SJSA1 (cell line): ENCODE data around the gene ARID3A. TPM values are rescaled to one million over a fixed set of nuclear protein-coding genes. Genes with fewer than 3 reads are reported as not detected.

ENCODE experiments used
- DNase-seq, 2 experiments: peaks; one replicate each; pipeline ENCODE4 v3.0.0-alpha.2; 2015 to 2020; ENCODE audit warnings: low spot score in 2 of 2, low read depth in 1 of 2
- H3K27ac ChIP-seq: fragments of 250-450 bp; sonication (Bioruptor Pico); 2 replicates; pipeline ENCODE4 v1.5.1; 2020; ENCODE audit warnings: mild to moderate bottlenecking, moderate library complexity
- H3K27me3 ChIP-seq: fragments of 250-450 bp; sonication (Bioruptor Pico); replicated peaks from 2 replicates; pipeline ENCODE4 v1.5.1; 2020; ENCODE audit warnings: mild to moderate bottlenecking, moderate library complexity
- H3K36me3 ChIP-seq: fragments of 250-450 bp; sonication (Bioruptor Pico); 2 replicates; pipeline ENCODE4 v1.5.1; 2020; ENCODE audit warnings: mild to moderate bottlenecking
- H3K4me1 ChIP-seq: fragments of 250-450 bp; sonication (Bioruptor Pico); replicated peaks from 2 replicates; pipeline ENCODE4 v1.6.1; 2021; ENCODE audit warnings: mild to moderate bottlenecking
- H3K4me3 ChIP-seq: fragments of 250-450 bp; sonication (Bioruptor Pico); 2 replicates; pipeline ENCODE4 v1.5.1; 2020; ENCODE audit warnings: mild to moderate bottlenecking
- H3K9me3 ChIP-seq: fragments of 250-450 bp; sonication (Bioruptor Pico); replicated peaks from 2 replicates; pipeline ENCODE4 v1.5.1; 2020; ENCODE audit warnings: mild to moderate bottlenecking
- total RNA-seq: library from RNA; depleted of rRNA; stranded (reverse); fragments of >200 nt; shearing (Covaris generic); gene quantifications from 2 replicates; pipeline ENCODE4 v1.2.3, GENCODE V29; 2014

ARID3A gene
- total RNA-seq, 1 experiment from 2014 or later, result 8.1 TPM

DNA sequence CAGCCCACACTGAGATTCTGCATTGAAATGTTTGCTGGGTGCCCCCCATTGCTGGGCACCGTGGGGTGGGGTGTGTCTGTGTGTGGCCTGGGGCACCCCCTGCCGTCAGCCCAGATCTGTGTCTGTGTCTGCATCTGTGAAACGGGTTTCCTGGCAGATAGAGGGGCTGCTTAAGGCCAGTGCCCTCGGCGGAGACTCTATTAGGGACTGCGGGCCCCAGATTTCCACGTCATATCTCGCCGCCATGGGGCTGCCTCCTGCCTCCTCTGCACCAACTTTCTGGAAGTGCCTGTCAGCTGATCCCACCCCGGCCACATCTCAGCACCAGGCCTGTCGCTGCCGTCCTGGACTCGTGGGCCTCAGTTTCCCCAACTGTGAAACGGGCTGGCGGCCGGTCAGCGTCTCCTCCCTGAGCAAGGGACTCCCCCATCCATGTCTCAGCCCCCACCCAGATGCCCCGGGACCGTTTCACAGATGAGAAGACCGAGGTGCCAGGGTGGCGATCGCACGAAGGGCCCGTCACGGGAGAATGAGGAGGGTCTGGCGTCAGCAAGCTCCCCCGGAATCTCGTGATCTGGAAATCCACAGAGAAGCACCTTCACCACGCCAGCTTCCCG, 21.4 kb downstream of the ARID3A start:
- Histone ChIP-seq H3K27ac (no peak overlapping the region), H3K36me3 (no peaks in the 10 kb centered on the region; the same call in 1 of the 2 replicates), H3K27me3 (no peaks in the 10 kb centered on the region), H3K9me3 (no peaks in the 10 kb centered on the region), H3K4me3 (no peak overlapping the region), H3K4me1 (no peaks in the 10 kb centered on the region; the same call in 1 of the 2 replicates)
- DNase-seq, result no peak

DNA sequence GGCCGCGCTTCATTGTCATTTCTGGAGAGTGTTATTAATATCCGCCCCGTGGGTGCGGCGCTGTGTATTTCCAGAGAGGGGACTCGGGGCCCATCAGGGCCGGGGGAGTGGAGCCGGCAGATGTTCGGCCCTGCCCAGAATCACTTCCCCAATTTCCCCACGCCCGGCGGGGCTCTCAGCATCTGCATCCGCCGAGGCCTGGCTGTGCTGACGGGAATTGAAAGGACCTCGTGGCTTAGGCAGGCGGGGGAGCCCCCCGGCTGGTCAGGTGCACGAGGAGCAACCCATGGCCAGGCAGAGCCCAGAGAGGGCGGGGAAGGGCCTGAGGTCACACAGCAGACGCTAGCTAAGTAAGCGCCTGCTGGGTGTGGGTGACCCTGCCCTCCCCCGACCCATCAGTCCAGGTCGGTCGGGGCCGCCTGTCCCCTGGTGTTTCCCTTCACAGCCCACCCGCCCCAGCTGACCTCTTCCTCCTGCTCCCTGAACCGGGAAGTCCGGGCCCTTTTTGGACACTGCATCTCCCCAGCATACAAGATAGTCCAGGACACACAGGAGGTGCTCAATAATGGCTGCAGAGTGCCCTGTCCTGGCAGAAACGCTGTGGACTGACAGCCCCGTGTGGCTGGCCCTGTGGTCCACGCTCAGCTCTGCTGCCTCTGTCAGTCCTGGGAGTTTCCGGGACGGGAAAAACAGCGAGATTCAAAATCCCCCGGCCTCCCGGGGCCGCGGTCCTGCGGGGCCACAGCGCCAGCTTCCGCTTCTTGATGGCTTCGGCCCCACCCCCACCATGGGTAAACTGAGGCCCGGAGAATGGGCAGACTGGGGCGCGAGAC, 22.1 kb downstream of the ARID3A start:
- Histone ChIP-seq H3K9me3 (no peaks in the 10 kb centered on the region), H3K4me1 (peaks cover 2% of the 10 kb centered on the region; the same call in 1 of the 2 replicates), H3K27ac (no peak overlapping the region), H3K4me3 (no peak overlapping the region), H3K36me3 (no peaks in the 10 kb centered on the region; the same call in 1 of the 2 replicates), H3K27me3 (no peaks in the 10 kb centered on the region)
- DNase-seq, result no peak

DNA sequence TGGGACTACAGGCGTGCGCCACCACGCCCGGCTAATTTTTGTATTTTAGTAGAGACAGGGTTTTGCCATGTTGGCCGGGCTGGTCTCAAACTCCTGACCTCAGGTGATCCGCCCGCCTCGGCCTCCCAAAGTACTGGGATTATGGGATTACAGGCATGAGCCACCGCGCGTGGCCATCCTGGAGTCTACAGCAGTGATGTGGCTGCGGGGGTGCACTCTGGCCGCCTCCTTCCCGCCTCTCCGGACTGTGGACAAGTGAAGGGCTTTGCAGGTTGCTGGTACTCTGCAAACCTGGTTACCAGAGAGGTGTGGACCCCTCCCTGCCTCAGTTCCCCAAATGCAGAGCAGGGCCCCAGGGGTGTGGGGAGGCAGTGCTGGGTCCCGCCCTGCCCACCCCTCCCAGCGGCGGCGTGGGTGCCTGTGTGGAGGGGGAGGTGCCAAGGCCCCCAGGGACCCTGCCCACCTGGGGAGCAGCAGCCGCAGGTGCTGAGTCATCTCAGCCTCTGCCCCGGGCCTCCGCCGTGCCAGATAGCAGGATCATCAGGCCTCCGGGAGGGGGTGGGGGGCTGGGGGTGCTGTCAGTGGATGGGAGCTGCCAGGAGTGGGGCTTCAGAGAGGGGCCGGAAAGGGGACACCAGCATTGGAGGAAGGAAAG, 23.1 kb downstream of the ARID3A start:
- Histone ChIP-seq H3K9me3 (no peaks in the 10 kb centered on the region), H3K4me1 (peaks cover 4% of the 10 kb centered on the region; the same call in 1 of the 2 replicates), H3K4me3 (no peak overlapping the region), H3K27ac (no peak overlapping the region), H3K27me3 (no peaks in the 10 kb centered on the region), H3K36me3 (no peaks in the 10 kb centered on the region)
- no peak for DNase-seq

DNA sequence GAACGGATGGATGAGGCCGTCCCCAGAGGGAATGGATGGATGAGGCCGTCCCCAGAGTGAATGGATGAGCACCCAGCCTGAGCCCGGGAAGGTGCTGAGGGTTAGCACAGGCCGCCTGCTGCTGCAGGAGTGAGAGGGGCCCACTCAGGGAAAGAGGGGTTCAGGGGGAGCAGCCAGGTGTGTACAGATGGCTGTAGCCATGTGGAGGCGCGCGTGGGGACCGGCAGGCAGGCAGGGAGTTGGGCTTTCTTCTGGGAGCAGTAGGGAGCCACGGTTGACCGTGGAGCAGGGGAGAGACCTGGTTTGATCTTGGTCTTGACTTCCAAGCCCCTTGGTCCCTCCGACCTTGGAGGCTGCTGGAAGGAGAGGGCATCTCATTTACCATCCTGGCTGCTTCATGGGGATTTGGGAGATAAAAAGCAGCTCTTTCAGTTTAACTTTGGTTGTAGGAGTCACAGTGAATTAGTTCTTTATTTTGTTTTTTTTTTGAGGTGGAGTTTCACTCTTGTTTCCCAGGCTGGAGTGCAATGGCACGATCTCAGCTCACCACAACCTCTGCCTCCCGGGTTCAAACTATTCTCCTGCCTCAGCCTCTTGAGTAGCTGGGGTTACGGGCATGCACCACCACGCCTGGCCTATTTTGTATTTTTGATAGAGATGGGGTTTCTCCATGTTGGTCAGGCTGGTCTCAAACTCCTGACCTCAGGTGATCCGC, 24.7 kb downstream of the ARID3A start:
- Histone ChIP-seq H3K4me1 (peaks cover 4% of the 10 kb centered on the region; the same call in 1 of the 2 replicates), H3K27me3 (no peaks in the 10 kb centered on the region), H3K4me3 (no peak overlapping the region), H3K36me3 (no peaks in the 10 kb centered on the region), H3K27ac (no peak overlapping the region), H3K9me3 (no peaks in the 10 kb centered on the region)
- DNase-seq, result no peak

DNA sequence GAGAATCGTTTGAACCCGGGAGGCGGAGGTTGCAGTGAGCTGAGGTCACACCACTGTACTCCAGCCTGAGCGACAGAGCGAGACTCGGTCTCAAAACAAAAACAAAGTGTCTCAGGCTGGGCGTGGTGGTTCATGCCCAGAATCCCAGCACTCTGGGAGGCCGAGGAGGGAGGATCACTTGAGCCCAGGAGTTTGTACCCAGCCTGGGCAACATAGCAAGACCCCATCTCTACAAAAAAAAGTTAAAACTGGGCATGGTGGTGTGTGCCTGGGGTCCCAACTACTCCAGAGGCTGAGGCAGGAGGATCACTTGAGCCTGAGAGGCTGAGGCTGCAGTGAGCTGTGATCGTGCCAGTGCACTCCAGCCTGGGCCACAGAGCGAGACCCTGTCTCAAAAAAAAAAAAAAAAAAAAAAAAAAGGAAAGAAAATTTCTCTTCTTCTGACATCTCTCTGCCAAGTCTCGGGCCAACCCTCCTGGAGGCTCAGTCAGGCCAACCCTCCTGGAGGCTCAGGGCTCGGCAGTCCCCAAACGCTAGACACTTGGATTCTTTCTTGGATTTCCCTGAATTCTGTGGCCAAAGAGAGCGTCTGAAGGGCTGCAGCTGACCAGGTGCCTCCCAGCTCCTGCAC, 26.3 kb downstream of the ARID3A start:
- no peaks in the 10 kb centered on the region for H3K9me3 ChIP-seq
- no peak overlapping the region for H3K4me3 ChIP-seq
- no peak for DNase-seq
- H3K27me3 ChIP-seq, result no peaks in the 10 kb centered on the region
- no peak overlapping the region for H3K27ac ChIP-seq
- peaks cover 4% of the 10 kb centered on the region; the same call in 1 of the 2 replicates for H3K4me1 ChIP-seq
- no peaks in the 10 kb centered on the region for H3K36me3 ChIP-seq

DNA sequence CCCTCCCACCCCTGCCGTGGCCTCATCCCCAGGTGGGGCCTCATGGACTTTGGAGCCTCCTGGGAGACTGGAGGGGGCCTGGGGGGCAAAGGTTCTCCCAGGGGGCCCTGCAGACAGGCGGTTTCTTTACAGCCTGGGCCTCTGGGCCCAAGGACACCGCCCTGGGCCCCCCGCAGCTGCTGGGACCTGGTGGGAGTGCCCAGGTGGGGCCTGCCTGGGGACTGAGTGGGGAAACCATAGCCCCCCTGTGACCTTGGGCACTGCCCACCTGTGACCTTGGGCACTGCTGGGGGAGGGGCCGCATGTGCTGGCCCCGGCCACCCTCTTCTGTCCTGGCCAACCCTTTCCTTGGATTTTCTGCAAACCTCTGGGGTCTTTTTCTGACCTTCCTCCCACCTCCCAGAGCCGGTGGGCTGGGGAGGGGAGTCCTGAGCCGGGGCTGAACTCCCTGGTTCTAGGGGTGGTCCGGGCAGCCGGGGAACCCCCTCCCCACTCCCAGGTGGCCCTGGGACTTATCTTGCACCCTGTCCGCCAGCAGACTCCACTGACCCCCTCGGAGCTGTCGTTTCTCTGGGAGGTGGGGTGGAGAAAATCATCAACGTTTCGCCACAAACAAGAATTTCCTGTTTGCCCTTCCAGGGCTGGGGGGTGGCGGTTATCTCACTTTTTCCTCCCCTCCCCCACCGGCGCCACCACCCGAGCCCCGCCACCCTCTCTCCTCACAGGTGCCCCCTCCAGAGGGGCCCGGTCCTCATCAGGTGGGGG, 27.0 kb downstream of the ARID3A start:
- Histone ChIP-seq H3K4me1 (peaks cover 4% of the 10 kb centered on the region; the same call in 1 of the 2 replicates), H3K9me3 (no peaks in the 10 kb centered on the region), H3K27me3 (no peaks in the 10 kb centered on the region), H3K27ac (no peak overlapping the region), H3K36me3 (no peaks in the 10 kb centered on the region), H3K4me3 (no peak overlapping the region)
- no peak for DNase-seq

DNA sequence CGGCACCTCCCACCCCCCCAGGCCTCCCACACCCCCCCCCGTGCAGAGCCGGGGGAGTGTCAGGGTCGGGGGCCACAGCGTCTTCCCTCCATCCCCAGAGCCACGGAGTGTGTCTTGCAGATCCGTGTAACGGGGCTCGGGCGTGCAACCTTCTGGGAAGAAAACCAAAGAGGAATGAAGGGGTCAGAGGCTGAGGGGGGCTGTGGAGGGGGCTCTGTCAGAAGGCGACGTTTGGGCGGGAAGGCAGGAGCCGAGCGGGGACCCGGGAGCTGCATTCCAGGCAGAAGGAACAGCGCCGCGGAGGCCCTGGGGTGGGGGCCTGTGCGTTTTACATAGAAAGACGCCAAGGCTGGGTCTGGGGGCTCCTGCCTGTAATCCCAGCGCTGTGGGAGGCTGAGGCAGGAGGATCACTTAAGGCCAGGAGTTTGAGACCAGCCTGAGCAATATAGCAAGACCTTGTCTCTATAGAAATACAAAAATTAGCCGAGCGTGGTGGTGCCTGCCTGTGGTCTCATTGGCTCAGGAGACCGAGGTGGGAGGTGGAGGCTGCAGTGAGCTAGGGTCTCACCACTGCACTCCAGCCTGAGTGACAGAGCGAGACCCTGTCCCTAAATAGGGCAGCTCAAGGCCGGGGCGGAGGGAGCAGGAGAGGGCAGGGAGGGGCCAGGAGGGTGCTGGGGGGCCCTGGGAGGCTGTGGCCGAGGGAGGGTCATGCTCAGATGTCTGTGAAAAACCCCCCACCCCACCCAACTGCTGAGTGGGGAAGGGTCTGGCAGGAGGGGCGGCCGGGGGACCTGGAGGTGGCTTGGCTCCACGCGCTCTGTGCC, 27.8 kb downstream of the ARID3A start:
- no peak for DNase-seq
- H3K27me3 ChIP-seq, result no peaks in the 10 kb centered on the region
- no peaks in the 10 kb centered on the region for H3K9me3 ChIP-seq
- no peak overlapping the region for H3K4me3 ChIP-seq
- peaks cover 4% of the 10 kb centered on the region; the same call in 1 of the 2 replicates for H3K4me1 ChIP-seq
- H3K36me3 ChIP-seq, result no peaks in the 10 kb centered on the region
- H3K27ac ChIP-seq, result no peak overlapping the region

DNA sequence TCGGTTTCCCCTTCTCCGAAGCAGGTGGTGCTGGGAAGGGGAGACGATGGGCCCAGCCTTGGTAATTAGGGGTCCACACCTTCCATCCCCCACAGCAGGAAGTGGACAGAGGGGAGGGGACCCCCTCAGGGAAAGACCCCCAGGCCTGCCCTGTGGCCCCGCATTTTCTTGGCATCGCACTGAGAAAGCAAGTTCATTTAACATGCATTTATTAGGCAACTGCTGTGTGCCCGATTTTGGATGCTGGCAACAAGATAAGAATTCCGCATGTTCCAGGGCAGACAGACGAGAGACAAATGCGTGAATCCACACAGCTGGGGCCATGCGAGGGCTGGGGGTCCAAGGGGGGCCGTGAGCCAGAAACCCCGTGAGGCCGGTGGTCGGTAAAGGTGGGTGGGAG, 28.4 kb downstream of the ARID3A start:
- H3K4me1 ChIP-seq, result peaks cover 4% of the 10 kb centered on the region; the same call in 1 of the 2 replicates
- H3K27me3 ChIP-seq, result no peaks in the 10 kb centered on the region
- no peak overlapping the region for H3K27ac ChIP-seq
- no peaks in the 10 kb centered on the region for H3K9me3 ChIP-seq
- no peak overlapping the region for H3K4me3 ChIP-seq
- no peaks in the 10 kb centered on the region for H3K36me3 ChIP-seq
- DNase-seq, result no peak

DNA sequence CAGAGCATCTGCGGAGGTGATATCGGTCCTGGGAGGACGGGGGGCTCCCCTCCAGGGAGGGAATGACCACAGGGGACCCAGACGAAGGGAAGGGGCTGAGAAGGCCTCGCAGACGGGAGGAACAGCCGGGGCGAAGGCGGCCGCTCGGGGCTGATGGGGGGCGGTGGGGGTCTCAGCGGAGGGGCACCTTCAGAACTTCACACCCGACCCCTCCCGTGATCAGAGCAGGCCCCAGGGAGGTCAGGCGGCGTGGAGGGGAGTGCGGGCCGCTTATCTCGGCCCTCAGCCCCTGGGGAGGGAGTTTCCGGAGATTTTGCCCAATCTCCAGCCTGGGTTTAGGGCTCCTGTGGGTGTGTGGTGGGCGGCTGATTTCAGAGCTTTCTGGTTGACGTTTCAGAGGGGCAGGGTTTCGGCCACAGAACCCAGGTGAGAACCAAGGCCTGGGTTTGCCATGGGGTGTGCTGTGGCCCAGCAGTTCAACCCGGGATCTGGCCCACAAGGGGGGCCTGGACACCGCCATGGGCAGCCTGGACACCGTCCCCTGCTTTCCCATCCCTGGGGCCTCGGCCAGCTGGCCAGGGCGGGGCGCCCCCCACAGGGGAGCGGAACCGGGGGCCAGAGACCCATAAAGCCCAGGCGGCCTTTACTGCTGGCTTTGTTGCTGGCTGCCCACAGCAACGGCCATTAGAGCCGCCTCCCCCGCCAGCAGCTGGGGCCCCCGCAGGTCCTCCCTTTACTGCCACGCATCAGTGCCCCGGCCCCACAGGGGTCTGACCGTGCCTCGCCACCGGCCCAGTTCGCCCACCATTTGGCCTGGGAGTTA, 29.0 kb downstream of the ARID3A start:
- Histone ChIP-seq H3K4me1 (peaks cover 4% of the 10 kb centered on the region; the same call in 1 of the 2 replicates), H3K27ac (no peak overlapping the region), H3K36me3 (no peaks in the 10 kb centered on the region), H3K27me3 (no peaks in the 10 kb centered on the region), H3K9me3 (no peaks in the 10 kb centered on the region), H3K4me3 (no peak overlapping the region)
- DNase-seq, result no peak

DNA sequence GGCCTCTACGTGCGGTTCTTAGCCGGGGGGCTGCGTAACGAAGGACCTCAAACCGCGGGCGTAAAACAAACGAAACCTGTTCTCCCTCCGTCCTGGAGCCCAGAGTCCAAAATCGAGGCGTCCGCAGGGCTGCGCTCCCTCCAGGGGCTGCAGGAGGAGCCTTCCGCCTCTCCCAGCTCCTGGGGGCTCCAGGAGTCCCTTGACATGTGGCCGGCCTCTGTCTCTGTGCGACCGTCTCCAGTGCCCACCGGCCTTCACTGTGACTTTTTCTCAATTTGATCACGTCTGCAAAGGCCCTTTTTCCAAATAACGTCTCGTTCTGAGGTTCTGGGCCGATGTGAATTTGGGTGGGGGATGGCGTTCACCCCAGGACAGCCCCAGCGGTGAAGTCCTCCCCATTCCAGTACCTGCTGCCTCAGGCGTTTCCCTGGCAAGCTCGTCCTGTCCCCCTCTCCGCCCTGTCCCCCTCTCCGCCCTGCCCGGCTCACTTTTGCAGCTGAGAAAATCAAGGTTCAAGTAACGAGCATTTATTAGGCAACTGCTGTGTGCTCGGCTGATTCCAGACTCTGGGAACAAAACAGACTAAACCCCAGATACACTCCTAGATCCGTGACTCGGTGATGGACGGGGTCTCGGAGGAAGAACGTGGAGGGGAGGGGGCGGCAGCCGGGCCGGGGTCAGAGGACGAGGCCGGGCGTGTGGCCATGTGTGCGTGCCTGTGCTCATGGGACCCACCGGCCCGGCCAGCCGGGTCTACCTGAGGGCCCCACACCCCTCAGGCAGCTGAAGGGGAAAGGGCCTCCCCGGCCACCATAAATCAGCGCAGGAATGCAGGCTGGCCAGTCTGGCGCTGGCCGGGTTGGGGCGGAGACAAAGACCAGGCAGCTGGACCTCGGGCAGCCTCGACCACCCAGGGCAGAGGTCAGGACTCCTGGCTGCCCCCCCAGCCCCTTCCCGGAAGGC, 30.2 kb downstream of the ARID3A start:
- no peak for DNase-seq
- H3K27ac ChIP-seq, result no peak overlapping the region
- no peaks in the 10 kb centered on the region for H3K27me3 ChIP-seq
- no peak overlapping the region for H3K4me3 ChIP-seq
- no peaks in the 10 kb centered on the region for H3K9me3 ChIP-seq
- H3K4me1 ChIP-seq, result peaks cover 4% of the 10 kb centered on the region; the same call in 1 of the 2 replicates
- no peaks in the 10 kb centered on the region for H3K36me3 ChIP-seq
